ENCODE results near the gene SELENOT.

SELENOT gene

GRCh38 chr3:150673966-150674365 is 70.8 kb downstream of the SELENOT start:
- DNase-seq: no peak

GRCh38 chr3:150675587-150675986 is 72.5 kb downstream of the SELENOT start:
- DNase-seq: no peak
